Glomerular visceral epithelial cell (primary cell): ENCODE results near the gene CFAP99.
A peak's percentile ranks its signal among the peaks of the same experiment; 100 is the strongest.
"Not testable (repeated sequence)": the region's sequence is repeated elsewhere in the genome, so short reads cannot be mapped to it uniquely, and the experiment has no call there.

Experiments used
- DNase-seq: peaks from one replicate; pipeline ENCODE4 v3.0.0-alpha.2; 2016; ENCODE audit errors: extremely low spot score

Gene CFAP99

GRCh38 chr4:2428496-2429213, 9.9 kb downstream of the CFAP99 start:
- DNase-seq: no peak

GRCh38 chr4:2429945-2430757, 11.4 kb downstream of the CFAP99 start:
- DNase-seq: not testable (repeated sequence)

- no peak for DNase-seq
Observed at GRCh38 chr4:2432004-2432403, 13.2 kb downstream of the CFAP99 start.

GRCh38 chr4:2432991-2433530, 14.3 kb downstream of the CFAP99 start:
- peak; percentile 60 for DNase-seq

- DNase-seq: no peak
Observed at GRCh38 chr4:2433609-2434350, 15.0 kb downstream of the CFAP99 start.

GRCh38 chr4:2434420-2434819, 15.7 kb downstream of the CFAP99 start:
- DNase-seq: no peak

GRCh38 chr4:2436301-2436700, 17.5 kb downstream of the CFAP99 start:
- DNase-seq: no peak

GRCh38 chr4:2436761-2437474, 18.2 kb downstream of the CFAP99 start:
- no peak for DNase-seq

- no peak for DNase-seq
Observed at GRCh38 chr4:2437475-2438215, 18.9 kb downstream of the CFAP99 start.

GRCh38 chr4:2438822-2439718, 20.3 kb downstream of the CFAP99 start:
- no peak for DNase-seq

GRCh38 chr4:2441393-2442174, 22.8 kb downstream of the CFAP99 start:
- peak; percentile 64 for DNase-seq

- no peak for DNase-seq
Observed at GRCh38 chr4:2442175-2442993, 23.6 kb downstream of the CFAP99 start.

- DNase-seq: no peak
Observed at GRCh38 chr4:2443061-2443730, 24.4 kb downstream of the CFAP99 start.

- no peak for DNase-seq
Observed at GRCh38 chr4:2443956-2444740, 25.4 kb downstream of the CFAP99 start.

- DNase-seq: no peak
Observed at GRCh38 chr4:2445130-2445529, 26.4 kb downstream of the CFAP99 start.

- DNase-seq: no peak
Observed at GRCh38 chr4:2445571-2445970, 26.8 kb downstream of the CFAP99 start.
